PC-9 (cell line): ENCODE data around the gene TMEM161B. TPM values are rescaled to one million over a fixed set of nuclear protein-coding genes. Genes with fewer than 3 reads are reported as not detected.
A peak's percentile ranks its signal among the peaks of the same experiment; 100 is the strongest.

Experiments
- BruUV-seq: library from RNA; stranded (reverse); fragments of 400-500 nt; replicated peaks from 2 replicates; lab custom pipeline; 2021; lab: Mats Ljungman, UMichigan
- CTCF ChIA-PET: fragments of 300-600 bp; sonication (Branson Sonifier 250); formaldehyde crosslinking; loops from one replicate; lab custom pipeline; 2022; ENCODE audit warnings: antibody characterized with exemption; lab: Charles Lee
- POLR2A ChIA-PET: fragments of 300-600 bp; sonication (Branson Sonifier 250); formaldehyde crosslinking; loops from one replicate; lab custom pipeline; 2022; ENCODE audit warnings: antibody characterized with exemption; ENCODE audit not compliant: unreplicated experiment; lab: Charles Lee
- DNase-seq, 2 experiments: peaks; one replicate each; pipeline versions ENCODE4 v3.0.0 to v3.0.0-alpha.2; 2015 to 2022; ENCODE audit warnings: mixed read lengths in 1 of 2
- H2AFZ ChIP-seq: fragments of 200-600 bp; sonication (generic); 2 replicates; pipeline ENCODE4 v1.8.1; 2017; ENCODE audit warnings: antibody characterized with exemption
- H3F3A ChIP-seq: fragments of 200-600 bp; sonication (generic); 2 replicates; pipeline ENCODE4 v1.8.1; 2017; ENCODE audit warnings: antibody characterized with exemption, mild to moderate bottlenecking, low read depth; ENCODE audit not compliant: insufficient read depth
- H3K27ac ChIP-seq: fragments of 200-600 bp; sonication (generic); 2 replicates; pipeline ENCODE4 v1.6.1; 2016; ENCODE audit warnings: mixed run types
- H3K27me3 ChIP-seq: fragments of 200-600 bp; sonication (generic); 2 replicates; pipeline ENCODE4 v1.6.1; 2016; ENCODE audit warnings: low read depth, mixed run types; ENCODE audit not compliant: insufficient read depth
- H3K36me3 ChIP-seq: fragments of 200-600 bp; sonication (generic); 2 replicates; pipeline ENCODE4 v1.6.1; 2016; ENCODE audit warnings: low read depth, mixed run types
- H3K4me1 ChIP-seq: fragments of 200-600 bp; sonication (generic); replicated peaks from 2 replicates; pipeline ENCODE4 v1.6.1; 2016; ENCODE audit warnings: mixed run types; ENCODE audit not compliant: insufficient read depth
- H3K4me2 ChIP-seq: fragments of 200-600 bp; sonication (generic); 2 replicates; pipeline ENCODE4 v1.6.1; 2017; ENCODE audit warnings: mixed run types
- H3K4me3 ChIP-seq: fragments of 200-600 bp; sonication (generic); 2 replicates; pipeline ENCODE4 v1.6.1; 2016; ENCODE audit warnings: mixed run types
- H3K79me2 ChIP-seq: fragments of 200-600 bp; sonication (generic); 2 replicates; pipeline ENCODE4 v1.6.1; 2017; ENCODE audit warnings: low read depth, mixed run types
- H3K9me2 ChIP-seq: fragments of 200-600 bp; sonication (generic); 2 replicates; pipeline ENCODE4 v1.8.1; 2017; ENCODE audit warnings: mild to moderate bottlenecking; ENCODE audit not compliant: insufficient read depth
- H3K9me3 ChIP-seq: fragments of 200-600 bp; sonication (generic); 2 replicates; pipeline ENCODE4 v1.8.1; 2016; ENCODE audit warnings: low read depth; ENCODE audit not compliant: insufficient read depth
- H4K20me1 ChIP-seq: fragments of 200-600 bp; sonication (generic); 2 replicates; pipeline ENCODE4 v1.8.1; 2017; ENCODE audit not compliant: insufficient read depth
- EZH2 ChIP-seq: fragments of 200-600 bp; sonication (generic); IDR thresholded peaks from 2 replicates; pipeline ENCODE4 v1.8.0; 2017; ENCODE audit warnings: antibody characterized with exemption, low read depth
- intact Hi-C: fragments of 100-400 bp; cut with micrococcal nuclease; formaldehyde crosslinking; loops from one replicate; pipeline ENCODE4 v1.10.0; 2022; ENCODE audit not compliant: unreplicated experiment
- total RNA-seq: library from RNA; stranded (reverse); gene quantifications from 2 replicates; pipeline ENCODE4 v1.2.3, GENCODE V29; 2021
- TF ChIP-seq, protein P1 (sequence below): fragments of 200-600 bp; sonication (generic); conservative IDR thresholded peaks from 2 replicates; pipeline ENCODE4 v1.6.1; 2017; ENCODE audit warnings: mixed run types, antibody characterized with exemption, mild to moderate bottlenecking, moderate library complexity

TMEM161B gene
- total RNA-seq, 1 experiment from 2014 or later: 24.8 TPM

DNA sequence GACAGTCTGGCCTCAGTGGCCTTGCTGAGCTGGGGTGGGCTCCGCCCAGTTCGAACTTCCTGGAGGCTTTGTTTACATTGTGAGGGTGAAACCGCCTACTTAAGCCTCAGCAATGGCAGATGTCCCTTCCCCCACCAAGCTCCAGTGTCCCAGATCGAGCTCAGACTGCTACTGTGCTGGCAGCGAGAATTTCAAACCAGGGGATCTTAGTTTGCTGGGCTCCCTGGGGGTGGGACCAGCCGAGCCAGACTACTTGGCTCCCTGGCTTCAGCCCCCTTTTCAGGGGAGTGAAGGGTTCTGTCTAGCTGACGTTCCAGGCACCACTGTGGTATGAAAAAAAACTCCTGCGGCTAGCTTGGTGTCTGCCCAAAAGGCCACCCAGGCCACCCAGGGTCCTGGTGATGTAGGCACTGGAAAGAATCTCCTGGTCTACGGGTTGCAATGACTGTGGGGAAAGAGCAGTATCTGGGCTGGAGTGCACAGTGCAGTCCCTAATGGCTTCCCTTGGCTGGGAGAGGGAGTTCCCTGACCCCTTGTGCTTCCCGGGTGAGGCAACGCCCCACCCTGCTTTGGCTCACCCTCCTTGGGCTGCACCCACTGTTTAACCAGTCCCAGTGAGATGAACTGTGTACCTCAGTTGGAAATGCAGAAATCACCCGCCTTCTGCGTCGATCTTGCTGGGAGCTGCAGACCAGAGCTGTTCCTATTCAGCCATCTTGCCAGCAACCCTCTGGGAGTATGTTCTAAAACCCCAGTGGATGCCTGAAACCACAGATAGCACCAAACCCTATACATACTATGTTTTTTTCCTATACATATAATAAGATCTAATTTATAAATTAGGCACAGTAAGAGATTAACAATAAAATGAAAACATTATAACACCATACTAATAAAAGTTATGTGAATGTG, 95.5 kb downstream of the TMEM161B start:
- DNase-seq: no peak
- peak overlapping the region; percentile 27; the same call in 1 of the 2 replicates for H3K4me2 ChIP-seq

DNA sequence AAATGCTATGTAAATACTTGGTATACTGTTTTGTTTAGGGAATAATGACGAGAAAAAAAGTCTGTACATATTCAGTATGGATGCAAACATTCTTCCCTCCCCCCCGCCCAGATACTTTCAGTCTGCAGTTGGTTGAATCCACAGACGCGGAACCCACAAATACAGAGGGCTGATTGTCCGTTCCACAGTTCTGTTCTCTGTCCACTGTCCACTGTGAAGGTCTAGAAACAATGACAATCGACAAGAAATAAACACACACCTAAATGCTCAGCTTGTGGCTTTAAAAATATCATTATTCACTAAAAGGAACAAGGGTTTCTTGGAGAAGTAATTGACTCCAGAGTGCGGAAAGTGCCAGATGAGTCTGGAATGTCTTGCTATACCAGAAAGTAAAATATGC, 109.1 kb downstream of the TMEM161B start:
- Histone ChIP-seq H3K27me3 (no peaks in the 10 kb centered on the region), H3K36me3 (no peaks in the 10 kb centered on the region), H3K9me3 (no peaks in the 10 kb centered on the region), H3K79me2 (no peaks in the 10 kb centered on the region), H2AFZ (no peak overlapping the region), H3F3A (no peaks in the 10 kb centered on the region), H4K20me1 (no peaks in the 10 kb centered on the region), H3K4me1 (no peaks in the 10 kb centered on the region), H3K9me2 (no peaks in the 10 kb centered on the region), H3K27ac (no peak overlapping the region), H3K4me2 (no peak overlapping the region), H3K4me3 (no peak overlapping the region)
- DNase-seq: no peak
- CTCF ChIA-PET: no interaction called here
- no TSS peak for BruUV-seq
- no peak for TF ChIP-seq EZH2
- TF ChIP-seq, protein P1, sequence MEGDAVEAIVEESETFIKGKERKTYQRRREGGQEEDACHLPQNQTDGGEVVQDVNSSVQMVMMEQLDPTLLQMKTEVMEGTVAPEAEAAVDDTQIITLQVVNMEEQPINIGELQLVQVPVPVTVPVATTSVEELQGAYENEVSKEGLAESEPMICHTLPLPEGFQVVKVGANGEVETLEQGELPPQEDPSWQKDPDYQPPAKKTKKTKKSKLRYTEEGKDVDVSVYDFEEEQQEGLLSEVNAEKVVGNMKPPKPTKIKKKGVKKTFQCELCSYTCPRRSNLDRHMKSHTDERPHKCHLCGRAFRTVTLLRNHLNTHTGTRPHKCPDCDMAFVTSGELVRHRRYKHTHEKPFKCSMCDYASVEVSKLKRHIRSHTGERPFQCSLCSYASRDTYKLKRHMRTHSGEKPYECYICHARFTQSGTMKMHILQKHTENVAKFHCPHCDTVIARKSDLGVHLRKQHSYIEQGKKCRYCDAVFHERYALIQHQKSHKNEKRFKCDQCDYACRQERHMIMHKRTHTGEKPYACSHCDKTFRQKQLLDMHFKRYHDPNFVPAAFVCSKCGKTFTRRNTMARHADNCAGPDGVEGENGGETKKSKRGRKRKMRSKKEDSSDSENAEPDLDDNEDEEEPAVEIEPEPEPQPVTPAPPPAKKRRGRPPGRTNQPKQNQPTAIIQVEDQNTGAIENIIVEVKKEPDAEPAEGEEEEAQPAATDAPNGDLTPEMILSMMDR: no peak
- POLR2A ChIA-PET: no interaction called here
- intact Hi-C loops: no loop called here

More for the DNA sequence above, 95.5 kb downstream of the TMEM161B start:
- H3K27me3 ChIP-seq: no peaks in the 10 kb centered on the region
- intact Hi-C loops: no loop called here
- no TSS peak for BruUV-seq
- no peaks in the 10 kb centered on the region for H4K20me1 ChIP-seq
- H3K4me3 ChIP-seq: no peak overlapping the region
- POLR2A ChIA-PET: no interaction called here
- no peaks in the 10 kb centered on the region for H3K79me2 ChIP-seq
- peaks cover 16% of the 10 kb centered on the region for H3K4me1 ChIP-seq
- H3K27ac ChIP-seq: no peak overlapping the region
- no peaks in the 10 kb centered on the region for H3K36me3 ChIP-seq
- no peaks in the 10 kb centered on the region; the same call in none of the 2 replicates for H3K9me3 ChIP-seq
- 0 out of 2 replicates have a peak overlapping the region, but pooled peaks have one; percentile 22 for H2AFZ ChIP-seq
- TF ChIP-seq EZH2: no peak
- TF ChIP-seq, protein P1: no peak
- H3F3A ChIP-seq: no peaks in the 10 kb centered on the region
- H3K9me2 ChIP-seq: no peaks in the 10 kb centered on the region
- CTCF ChIA-PET: interaction anchor here (0.7 to 0.8 kb wide), 2 partner anchors 18 to 32 kb away, joined by 3 to 6 read pairs; no protein-coding TSS in a partner anchor

DNA sequence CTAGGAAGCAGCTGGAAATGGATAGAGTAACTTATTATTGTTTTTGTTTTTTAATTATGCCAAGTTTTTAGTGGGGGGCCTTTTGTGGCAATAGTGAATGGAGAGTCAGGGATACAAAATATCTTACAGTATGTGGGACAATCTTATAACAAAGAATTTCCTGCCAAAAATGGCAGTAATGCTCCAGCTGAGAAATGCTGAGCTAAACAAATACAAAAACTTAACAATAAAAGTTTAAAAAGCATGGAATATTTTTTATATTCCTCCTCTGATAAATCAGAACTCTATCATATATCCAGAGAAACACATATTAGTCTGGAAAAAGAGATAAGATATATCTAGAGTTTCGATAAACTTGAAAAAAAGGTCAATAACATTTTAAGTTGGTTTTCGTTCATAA, 110.6 kb downstream of the TMEM161B start:
- Histone ChIP-seq H3K9me3 (no peaks in the 10 kb centered on the region), H4K20me1 (no peaks in the 10 kb centered on the region), H3K36me3 (no peaks in the 10 kb centered on the region), H3K4me3 (no peak overlapping the region), H3K9me2 (no peaks in the 10 kb centered on the region), H3K79me2 (no peaks in the 10 kb centered on the region), H3K27ac (no peak overlapping the region), H3K27me3 (no peaks in the 10 kb centered on the region), H3F3A (no peaks in the 10 kb centered on the region), H3K4me1 (no peaks in the 10 kb centered on the region), H3K4me2 (no peak overlapping the region), H2AFZ (no peak overlapping the region)
- POLR2A ChIA-PET: no interaction called here
- BruUV-seq: no TSS peak
- DNase-seq: no peak
- CTCF ChIA-PET: no interaction called here
- intact Hi-C loops: no loop called here
- TF ChIP-seq EZH2: no peak
- TF ChIP-seq, protein P1: no peak
